B cell (primary cell): ENCODE data around the gene FSHR. TPM values are rescaled to one million over a fixed set of nuclear protein-coding genes. Genes with fewer than 3 reads are reported as not detected.

Experiments used
- ATAC-seq: fragments of 200-7000 bp; cut with Tn5 transposase; one replicate; pipeline ENCODE4 v1.10.0; 2021; ENCODE audit warnings: low read depth, mild to moderate bottlenecking, moderate number of reproducible peaks, moderate library complexity
- CTCF ChIA-PET: fragments of 350-600 bp; sonication (Branson Sonifier 250); formaldehyde crosslinking; loops from one replicate; lab custom pipeline; 2021; ENCODE audit warnings: antibody characterized with exemption, inconsistent platforms; lab: Charles Lee
- POLR2A ChIA-PET: fragments of 350-600 bp; sonication (Branson Sonifier 250); formaldehyde crosslinking; loops from one replicate; lab custom pipeline; 2021; ENCODE audit warnings: antibody characterized with exemption; lab: Charles Lee
- DNase-seq: peaks from one replicate; pipeline ENCODE4 v3.0.0; 2013
- H2AFZ ChIP-seq: 2 replicates; pipeline ENCODE4 v1.6.1; 2012; ENCODE audit warnings: mild to moderate bottlenecking, low read depth, low read length; ENCODE audit not compliant: insufficient read depth, poor library complexity, severe bottlenecking
- H3K27ac ChIP-seq, 2 donors: 1 replicate in 1 of 2; 2 replicates in 1 of 2; pipeline ENCODE4 v1.5.1; 2012 to 2013; ENCODE audit warnings: low read length in 2 of 2, mild to moderate bottlenecking in 2 of 2, moderate library complexity in 1 of 2
- H3K27me3 ChIP-seq, 4 experiments: fragments of 200-600 bp in 1 of 4; sonication (generic) in 1 of 4; replicated peaks in 1 of 4; 1 replicate in 2 of 4; 2 replicates in 2 of 4; pipeline versions ENCODE4 v1.6.1 to v1.7.0; 2013 to 2016; ENCODE audit warnings: low read length in 3 of 4, mild to moderate bottlenecking in 2 of 4, mixed read lengths in 1 of 4, moderate library complexity in 1 of 4; ENCODE audit not compliant: insufficient read depth in 4 of 4, control insufficient read depth in 3 of 4; ENCODE audit errors: control extremely low read depth in 1 of 4
- H3K36me3 ChIP-seq, 2 experiments: replicated peaks in 1 of 2; 1 replicate in 1 of 2; 2 replicates in 1 of 2; pipeline versions ENCODE4 v1.6.1 to v1.7.1; 2013; ENCODE audit warnings: low read length in 1 of 2; ENCODE audit not compliant: insufficient read depth in 2 of 2, control insufficient read depth in 1 of 2; ENCODE audit errors: control extremely low read depth in 1 of 2, extremely low read depth in 1 of 2
- H3K4me1 ChIP-seq, 2 donors: fragments of 200-600 bp in 1 of 2; sonication (generic) in 1 of 2; 1 replicate in 1 of 2; 2 replicates in 1 of 2; pipeline versions ENCODE4 v1.5.1 to v1.6.1; 2013 to 2017; ENCODE audit warnings: low read length in 2 of 2; ENCODE audit not compliant: control insufficient read depth in 2 of 2, insufficient read depth in 2 of 2
- H3K4me2 ChIP-seq: replicated peaks from 2 replicates; pipeline ENCODE3; 2012; ENCODE audit warnings: mild to moderate bottlenecking, low read depth, low read length; ENCODE audit not compliant: poor library complexity, severe bottlenecking
- H3K4me3 ChIP-seq, 5 experiments: fragments of 200-600 bp in 1 of 5; sonication (generic) in 1 of 5; 1 replicate in 3 of 5; 2 replicates in 2 of 5; pipeline versions ENCODE4 v1.5.1 to v1.7.0; 2011 to 2016; ENCODE audit warnings: low read length in 4 of 5, mild to moderate bottlenecking in 4 of 5, low read depth in 2 of 5, control low read depth in 1 of 5, moderate library complexity in 1 of 5; ENCODE audit not compliant: insufficient read depth in 1 of 5; ENCODE audit errors: control extremely low read depth in 1 of 5, extremely low read depth in 1 of 5
- H3K79me2 ChIP-seq: fragments of 200-600 bp; sonication (generic); one replicate; pipeline ENCODE4 v1.6.0; 2016; ENCODE audit warnings: low read length; ENCODE audit not compliant: control insufficient read depth, insufficient read depth
- H3K9ac ChIP-seq: fragments of 200-600 bp; sonication (generic); 2 replicates; pipeline ENCODE4 v1.6.1; 2017; ENCODE audit warnings: mild to moderate bottlenecking, low read length, moderate library complexity
- H3K9me3 ChIP-seq, 3 donors: one replicate each; pipeline versions ENCODE4 v1.6.1 to v1.7.1; 2013; ENCODE audit warnings: low read length in 2 of 3; ENCODE audit not compliant: control insufficient read depth in 2 of 3, insufficient read depth in 1 of 3; ENCODE audit errors: control extremely low read depth in 1 of 3
- H4K20me1 ChIP-seq: 2 replicates; pipeline ENCODE4 v1.6.0; 2012; ENCODE audit warnings: mild to moderate bottlenecking, low read length; ENCODE audit not compliant: insufficient read depth, control insufficient read depth, poor library complexity, severe bottlenecking
- H3K27ac Mint-ChIP-seq: one replicate; pipeline ENCODE4 v1.8.0; 2021; ENCODE audit warnings: mixed read lengths
- H3K27me3 Mint-ChIP-seq: one replicate; pipeline ENCODE4 v1.8.0; 2021; ENCODE audit warnings: mixed read lengths
- H3K4me1 Mint-ChIP-seq: one replicate; pipeline ENCODE4 v1.8.0; 2021; ENCODE audit warnings: mixed read lengths
- H3K4me3 Mint-ChIP-seq: one replicate; pipeline ENCODE4 v1.8.0; 2021; ENCODE audit warnings: mixed read lengths
- H3K9me3 Mint-ChIP-seq: one replicate; pipeline ENCODE4 v1.8.0; 2022; ENCODE audit warnings: mixed read lengths; ENCODE audit not compliant: insufficient read depth
- CTCF ChIP-seq: fragments of 200-600 bp; IDR thresholded peaks from one replicate; pipeline ENCODE4 v1.8.0; 2022; ENCODE audit warnings: antibody characterized with exemption, mild to moderate bottlenecking
- EZH2 ChIP-seq: IDR thresholded peaks from 2 replicates; pipeline ENCODE4 v1.6.1; 2012; ENCODE audit warnings: borderline replicate concordance, low read depth, mild to moderate bottlenecking, moderate library complexity, low read length; ENCODE audit not compliant: insufficient read depth, poor library complexity, severe bottlenecking
- WGBS: methylation state at CpG from one replicate; pipeline ENCODE4 v1.1.5; 2013; ENCODE audit warnings: missing lambda C conversion rate; ENCODE audit not compliant: insufficient coverage; 5-methylcytosine and 5-hydroxymethylcytosine counted together
- intact Hi-C: fragments of 100-400 bp; cut with micrococcal nuclease; formaldehyde crosslinking; loops from one replicate; pipeline ENCODE4 v1.10.0; 2022
- polyA plus RNA-seq: library from polyadenylated mRNA; depleted of rRNA; stranded (reverse); fragments of >200 nt; gene quantifications from 2 replicates; pipeline ENCODE4 v1.2.3, GENCODE V29; 2012
- total RNA-seq, 2 donors: library from RNA; stranded (reverse); fragments of 120-200 nt in 1 of 2; gene quantifications; 1 replicate in 1 of 2; 2 replicates in 1 of 2; pipeline versions ENCODE4 v1.2.3 to v1.2.4, GENCODE V29; 2013 to 2022

FSHR gene
- total and polyA plus RNA-seq, 2 donors (not counting 1 experiment from before 2014, with no cell fraction given), result not detected

- H3K4me3 ChIP-seq, result no peak overlapping the region
- H3K36me3 ChIP-seq, result no peaks in the 10 kb centered on the region
- H3K4me3 Mint-ChIP-seq, result no peak overlapping the region
- WGBS, result no CpG with 5 or more reads among the region's 1 CpG
- POLR2A ChIA-PET, result no interaction called here
- ATAC-seq (no peak), DNase-seq (no peak)
- H3K79me2 ChIP-seq, result no peaks in the 10 kb centered on the region
- H3K9me3 Mint-ChIP-seq, result peaks cover 10% of the 10 kb centered on the region
- no peaks in the 10 kb centered on the region for H4K20me1 ChIP-seq
- no peak for TF ChIP-seq CTCF
- TF ChIP-seq EZH2, result no peak
- no peaks in the 10 kb centered on the region for H3K27me3 ChIP-seq
- intact Hi-C loops, result no loop called here
- H3K9ac ChIP-seq, result no peak overlapping the region
- no peaks in the 10 kb centered on the region for H3K4me1 Mint-ChIP-seq
- H3K27ac Mint-ChIP-seq, result no peak overlapping the region
- H3K4me1 ChIP-seq, result no peaks in the 10 kb centered on the region
- no peak overlapping the region for H3K4me2 ChIP-seq
- no peak overlapping the region for H3K27ac ChIP-seq
- CTCF ChIA-PET, result no interaction called here
- H3K27me3 Mint-ChIP-seq, result no peaks in the 10 kb centered on the region
- peaks cover 0 to 5% (median 5%) of the 10 kb centered on the region in 3 donors for H3K9me3 ChIP-seq
- H2AFZ ChIP-seq, result no peak overlapping the region
Observed at GRCh38 chr2:49131801-49132200, 22.5 kb downstream of the FSHR start.

DNA sequence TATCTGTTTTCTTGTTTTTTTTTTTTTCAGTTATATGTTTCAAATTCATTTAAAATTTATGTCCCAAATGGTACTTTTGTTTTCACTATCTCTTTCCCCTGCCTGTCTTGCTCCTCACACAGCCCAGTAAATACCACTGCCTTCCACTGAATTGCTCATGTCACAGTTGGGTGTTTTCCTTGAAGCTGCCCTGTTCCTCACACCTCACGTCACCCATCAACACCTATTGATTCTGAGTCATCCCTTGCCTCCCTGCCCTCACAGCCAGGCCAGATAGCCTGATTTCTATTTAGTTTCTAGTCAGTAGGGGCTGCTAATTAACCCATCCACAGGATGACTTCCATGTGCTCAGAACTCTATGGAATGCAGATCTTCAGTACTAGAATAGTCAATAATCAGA lies 25.3 kb downstream of the FSHR start:
- H4K20me1 ChIP-seq, result no peaks in the 10 kb centered on the region
- H2AFZ ChIP-seq, result no peak overlapping the region
- no peaks in the 10 kb centered on the region for H3K36me3 ChIP-seq
- Mint-ChIP-seq H3K9me3 (peaks cover 10% of the 10 kb centered on the region), H3K27ac (no peak overlapping the region), H3K4me1 (no peaks in the 10 kb centered on the region), H3K4me3 (no peak overlapping the region), H3K27me3 (no peaks in the 10 kb centered on the region)
- H3K9ac ChIP-seq, result no peak overlapping the region
- intact Hi-C loops, result no loop called here
- H3K4me3 ChIP-seq, result no peak overlapping the region
- H3K27me3 ChIP-seq, result no peaks in the 10 kb centered on the region
- ATAC-seq, result no peak
- H3K27ac ChIP-seq, result no peak overlapping the region
- no peak for TF ChIP-seq EZH2
- no peak for TF ChIP-seq CTCF
- WGBS, result no CpG with 5 or more reads among the region's 1 CpG
- no peaks in the 10 kb centered on the region for H3K79me2 ChIP-seq
- no peak for DNase-seq
- H3K4me2 ChIP-seq, result no peak overlapping the region
- peaks cover 0 to 5% (median 5%) of the 10 kb centered on the region in 3 donors for H3K9me3 ChIP-seq
- no peaks in the 10 kb centered on the region for H3K4me1 ChIP-seq
- ChIA-PET CTCF (no interaction called here), POLR2A (no interaction called here)
